ENCODE measurements around the gene PRG3. TPM values are rescaled to one million over a fixed set of nuclear protein-coding genes. Genes with fewer than 3 reads are reported as not detected.

PRG3 gene
- total and polyA plus RNA-seq, 2 donors (not counting 3 experiments of a cell fraction or from before 2014, with no cell fraction given), result not detected

GRCh38 chr11:57376095-57377090, 4.6 kb downstream of the PRG3 start:
- no peak overlapping the region for H3K9ac ChIP-seq (replicated peaks; ENCODE audit: extremely low read depth, insufficient read depth, low read length)
- H3K36me3 ChIP-seq (ENCODE audit: control insufficient read depth in 2 of 2, extremely low read depth in 1 of 2, insufficient read depth in 2 of 2, low read length in 2 of 2), result no peaks in the 10 kb centered on the region
- no peak overlapping the region for H3K4me2 ChIP-seq (ENCODE audit: insufficient read depth, low read length)
- no TSS peak for BruUV-seq (replicated peaks)
- CTCF ChIA-PET, result no interaction called here
- dilution Hi-C loops (cut with MboI; ENCODE audit: extremely low pct_ligation_motif_present, low sequenced_read_pairs), result no loop called here
- H3K4me1 ChIP-seq (ENCODE audit: control insufficient read depth, extremely low read depth, insufficient read depth, low read length), result no peaks in the 10 kb centered on the region
- FAIRE-seq, result no peak
- H3K9me1 ChIP-seq (replicated peaks; ENCODE audit: control insufficient read depth, extremely low read depth, insufficient read depth, low read length), result no peaks in the 10 kb centered on the region
- H3K79me2 ChIP-seq (ENCODE audit: control insufficient read depth, insufficient read depth, low read length), result no peaks in the 10 kb centered on the region
- no peak overlapping the region for H2AFZ ChIP-seq (ENCODE audit: low read depth, low read length)
- TF ChIP-seq EZH2 (IDR thresholded peaks at IDR 0.05; ENCODE audit: borderline replicate concordance, low read depth, low read length, severe bottlenecking), result no peak
- no peak for TF ChIP-seq GATA2 (IDR thresholded peaks at IDR 0.05; ENCODE audit: insufficient read depth, insufficient read length, low read depth, low read length)
- TF ChIP-seq POLR2A (IDR thresholded peaks at IDR 0.05; ENCODE audit: low read depth, low read length), result no peak
- no peak for TF ChIP-seq MYC (IDR thresholded peaks at IDR 0.05; ENCODE audit: low read depth, low read length)
- TF ChIP-seq JUN (IDR thresholded peaks at IDR 0.05; ENCODE audit: borderline replicate concordance, insufficient read depth, insufficient read length, low read depth), result no peak
- no peak for TF ChIP-seq FOS (IDR thresholded peaks at IDR 0.05; ENCODE audit: borderline replicate concordance, insufficient read depth, low read length)
- TF ChIP-seq POLR2AphosphoS5 (IDR thresholded peaks at IDR 0.05; ENCODE audit: insufficient read depth, low read depth, low read length), result no peak
- no peak for TF ChIP-seq CTCF (IDR thresholded peaks at IDR 0.05; ENCODE audit: extremely low read depth in 1 of 2, insufficient read depth in 1 of 2, low read depth in 1 of 2, low read length in 2 of 2)
- TF ChIP-seq MAX (IDR thresholded peaks at IDR 0.05; ENCODE audit: insufficient read depth, insufficient read length), result no peak
- POLR2A ChIA-PET, result no interaction called here
- no peaks in the 10 kb centered on the region for H3K9me3 ChIP-seq (replicated peaks; ENCODE audit: control insufficient read depth, insufficient read depth, low read length)
- H3K27me3 ChIP-seq (ENCODE audit: control insufficient read depth in 2 of 2, insufficient read depth in 2 of 2, low read length in 2 of 2), result peaks cover 0 to 2% of the 10 kb centered on the region in 2 experiments
- no peak for DNase-seq (ENCODE audit: low read depth, low spot score)
- H3K4me3 ChIP-seq (replicated peaks in 1 of 3; ENCODE audit: insufficient read depth in 1 of 3, low read depth in 1 of 3, low read length in 3 of 3), result no peak overlapping the region
- H4K20me1 ChIP-seq (replicated peaks; ENCODE audit: control insufficient read depth, extremely low read depth, insufficient read depth, low read length), result no peaks in the 10 kb centered on the region
- intact Hi-C loops (cut with micrococcal nuclease), result no loop called here
- H3K27ac ChIP-seq (ENCODE audit: insufficient read depth, low read depth, low read length), result no peak overlapping the region

Measured in endothelial cell of umbilical vein (primary cell).